HG03565 (cell line): ENCODE measurements around the gene MED16.
"Not testable (repeated sequence)": the region's sequence is repeated elsewhere in the genome, so short reads cannot be mapped to it uniquely, and the experiment has no call there.

Source experiments
- ATAC-seq: cut with Tn5 transposase; IDR thresholded peaks from one replicate; pipeline ENCODE4 v1.9.1; 2021; ENCODE audit warnings: mild to moderate bottlenecking, moderate library complexity; ENCODE audit not compliant: unreplicated experiment

The MED16 gene

DNA sequence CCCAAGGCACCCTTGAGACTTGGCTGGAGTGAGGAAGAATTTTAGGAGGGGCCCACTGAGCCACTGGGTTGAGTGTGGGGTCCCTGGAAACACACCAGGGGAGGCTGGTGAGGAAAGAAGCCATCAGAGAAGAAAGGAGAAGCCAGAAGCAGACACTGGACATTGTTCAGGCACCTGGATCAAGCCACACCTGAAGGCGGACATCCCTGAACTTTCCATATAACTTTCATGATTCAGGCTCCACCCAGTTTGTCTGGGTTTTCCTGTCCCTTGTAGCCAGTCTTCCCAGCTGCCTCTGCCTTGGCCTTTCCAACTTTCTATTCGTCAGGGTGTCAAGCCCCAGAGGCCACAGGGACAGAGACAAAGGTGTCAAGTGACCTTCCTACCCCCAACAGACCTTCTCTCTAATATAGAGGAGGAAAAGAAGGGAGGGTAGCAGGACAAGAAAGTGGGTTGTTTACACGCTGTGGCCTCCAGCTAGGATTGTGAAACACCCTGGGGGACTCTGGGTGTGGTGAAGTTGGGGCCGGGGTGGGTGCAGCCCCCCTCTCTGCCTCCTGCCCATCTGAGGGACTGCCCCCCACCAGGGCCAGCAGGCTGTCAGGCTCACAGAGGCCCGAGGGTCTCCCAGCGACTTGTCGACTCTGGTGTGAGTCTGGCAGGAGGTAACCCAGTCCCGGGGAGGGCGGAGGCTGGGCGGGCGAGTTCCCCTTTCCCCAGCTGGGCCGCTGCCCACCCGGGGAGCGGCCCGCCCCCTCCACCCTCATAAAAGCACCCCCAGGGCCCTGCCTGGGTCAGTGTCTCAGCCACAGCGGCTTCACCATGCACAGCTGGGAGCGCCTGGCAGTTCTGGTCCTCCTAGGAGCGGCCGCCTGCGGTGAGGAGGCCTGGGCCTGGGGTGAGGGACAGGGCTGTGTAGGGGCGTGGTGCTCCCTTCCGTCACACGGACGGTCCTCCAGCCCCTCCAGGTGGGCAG is 33.8 kb downstream of the MED16 start, which contains the start of gene CFD:
Gene CFD (plus strand): TSS at position 797 of the 976 bp plus-strand sequence. CDS start 26 bp downstream, at position 823.
- ATAC-seq, result no peak

DNA sequence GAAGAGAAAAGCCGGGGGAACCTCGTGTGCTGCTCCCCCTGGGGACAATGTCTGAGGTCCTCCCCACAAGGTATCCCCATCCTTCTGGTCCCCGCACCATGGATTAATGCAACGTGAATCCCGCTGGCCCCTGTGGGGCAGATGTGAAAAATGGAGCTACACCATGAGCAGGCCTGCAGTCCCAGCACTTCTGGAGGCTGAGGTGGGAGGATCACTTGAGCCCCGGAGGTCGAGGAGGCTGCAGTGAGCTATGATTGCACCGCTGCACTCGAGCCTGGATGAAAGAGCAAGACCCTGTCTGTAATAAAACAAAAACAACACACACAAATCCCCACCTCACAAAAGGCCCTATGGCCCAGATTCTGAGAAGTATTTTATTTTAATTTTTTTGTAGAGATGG is 34.7 kb downstream of the MED16 start:
- ATAC-seq, result no peak

DNA sequence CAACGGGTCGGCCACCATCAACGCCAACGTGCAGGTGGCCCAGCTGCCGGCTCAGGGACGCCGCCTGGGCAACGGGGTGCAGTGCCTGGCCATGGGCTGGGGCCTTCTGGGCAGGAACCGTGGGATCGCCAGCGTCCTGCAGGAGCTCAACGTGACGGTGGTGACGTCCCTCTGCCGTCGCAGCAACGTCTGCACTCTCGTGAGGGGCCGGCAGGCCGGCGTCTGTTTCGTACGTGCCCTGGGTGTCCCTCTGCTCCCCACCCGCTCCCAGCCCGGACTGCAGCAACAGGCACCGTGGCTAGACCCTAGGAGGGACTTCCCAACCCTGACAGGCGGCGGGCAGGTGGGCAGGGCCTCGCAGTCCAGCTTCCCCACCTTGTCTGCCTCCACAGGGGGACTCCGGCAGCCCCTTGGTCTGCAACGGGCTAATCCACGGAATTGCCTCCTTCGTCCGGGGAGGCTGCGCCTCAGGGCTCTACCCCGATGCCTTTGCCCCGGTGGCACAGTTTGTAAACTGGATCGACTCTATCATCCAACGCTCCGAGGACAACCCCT is 37.3 kb downstream of the MED16 start:
- ATAC-seq, result no peak

DNA sequence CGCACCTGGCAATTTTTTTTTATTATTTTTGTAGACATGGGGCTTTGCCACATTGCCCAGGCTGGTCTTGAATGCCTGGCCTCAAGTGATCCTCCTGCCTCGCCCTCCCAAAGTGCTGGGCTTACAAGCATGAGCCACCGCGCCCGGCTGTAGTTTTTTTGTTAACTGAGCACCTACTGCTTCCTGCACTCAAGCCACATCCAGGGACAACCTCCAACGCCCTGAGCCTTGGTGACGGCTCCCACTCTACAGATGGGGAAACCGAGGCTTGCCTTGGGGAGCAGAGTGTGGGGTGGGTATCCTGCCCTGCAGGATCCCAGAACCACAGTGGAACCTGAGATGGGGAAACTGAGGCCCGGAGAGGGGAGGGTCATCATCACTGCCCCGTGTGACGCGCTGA is 37.8 kb downstream of the MED16 start:
- no peak for ATAC-seq

DNA sequence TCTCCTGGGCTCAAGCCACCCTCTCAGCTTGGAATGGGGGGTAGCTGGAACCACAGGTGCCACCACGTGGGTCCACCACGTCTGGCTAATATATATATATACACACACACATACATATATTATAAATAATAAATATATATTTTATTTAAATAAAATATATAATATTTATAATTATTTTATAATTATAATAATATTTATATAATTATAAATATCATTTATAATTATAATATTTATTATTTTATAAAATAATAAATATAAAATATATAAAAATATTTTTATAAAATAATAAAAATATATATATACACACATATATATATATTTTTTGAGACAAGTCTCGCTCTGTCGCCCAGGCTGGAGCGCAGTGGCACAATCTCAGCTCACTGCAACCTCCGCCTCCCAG is 38.4 kb downstream of the MED16 start:
- no peak for ATAC-seq

DNA sequence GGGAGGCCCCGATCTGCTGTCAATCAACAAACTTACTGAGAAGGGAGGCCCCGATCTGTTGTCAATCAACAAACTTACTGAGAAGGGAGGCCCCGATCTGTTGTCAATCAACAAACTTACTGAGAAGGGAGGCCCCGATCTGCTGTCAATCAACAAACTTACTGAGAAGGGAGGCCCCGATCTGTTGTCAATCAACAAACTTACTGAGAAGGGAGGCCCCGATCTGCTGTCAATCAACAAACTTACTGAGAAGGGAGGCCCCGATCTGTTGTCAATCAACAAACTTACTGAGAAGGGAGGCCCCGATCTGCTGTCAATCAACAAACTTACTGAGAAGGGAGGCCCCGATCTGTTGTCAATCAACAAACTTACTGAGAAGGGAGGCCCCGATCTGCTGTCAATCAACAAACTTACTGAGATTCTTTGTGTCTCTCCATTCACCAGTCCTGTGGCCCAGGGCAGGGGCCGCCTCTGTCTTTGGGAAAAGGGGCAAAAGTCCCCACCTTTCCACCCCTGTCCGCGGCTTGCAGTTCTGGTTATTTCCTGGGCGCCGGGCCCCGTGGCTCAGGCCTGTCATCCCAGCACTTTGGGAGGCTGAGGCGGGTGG is 39.3 kb downstream of the MED16 start:
- ATAC-seq, result not testable (repeated sequence)

DNA sequence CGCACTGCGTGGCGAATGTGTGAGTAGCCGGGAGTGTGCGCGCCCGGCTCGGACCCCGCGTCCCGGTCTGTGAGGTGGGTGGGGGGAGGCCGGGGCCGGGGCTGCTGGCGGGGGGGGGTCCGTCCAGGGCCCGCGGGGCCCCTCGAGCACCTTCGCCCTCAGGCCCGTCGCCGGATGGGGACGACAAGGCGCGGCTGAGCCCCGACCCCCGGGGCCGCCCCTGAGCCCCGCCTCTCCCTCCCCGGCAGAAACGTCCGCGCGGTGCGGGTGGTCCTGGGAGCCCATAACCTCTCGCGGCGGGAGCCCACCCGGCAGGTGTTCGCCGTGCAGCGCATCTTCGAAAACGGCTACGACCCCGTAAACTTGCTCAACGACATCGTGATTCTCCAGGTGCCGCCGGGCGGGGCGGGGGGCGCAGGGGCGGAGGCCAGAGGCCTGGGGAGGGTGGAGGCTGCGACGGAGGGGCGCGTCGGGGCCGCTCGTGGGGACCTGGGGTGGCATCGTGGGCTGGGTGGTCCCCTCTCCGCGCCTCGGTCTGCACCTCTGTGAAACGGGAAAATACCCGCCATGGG is 39.9 kb downstream of the MED16 start:
- ATAC-seq, result no peak

DNA sequence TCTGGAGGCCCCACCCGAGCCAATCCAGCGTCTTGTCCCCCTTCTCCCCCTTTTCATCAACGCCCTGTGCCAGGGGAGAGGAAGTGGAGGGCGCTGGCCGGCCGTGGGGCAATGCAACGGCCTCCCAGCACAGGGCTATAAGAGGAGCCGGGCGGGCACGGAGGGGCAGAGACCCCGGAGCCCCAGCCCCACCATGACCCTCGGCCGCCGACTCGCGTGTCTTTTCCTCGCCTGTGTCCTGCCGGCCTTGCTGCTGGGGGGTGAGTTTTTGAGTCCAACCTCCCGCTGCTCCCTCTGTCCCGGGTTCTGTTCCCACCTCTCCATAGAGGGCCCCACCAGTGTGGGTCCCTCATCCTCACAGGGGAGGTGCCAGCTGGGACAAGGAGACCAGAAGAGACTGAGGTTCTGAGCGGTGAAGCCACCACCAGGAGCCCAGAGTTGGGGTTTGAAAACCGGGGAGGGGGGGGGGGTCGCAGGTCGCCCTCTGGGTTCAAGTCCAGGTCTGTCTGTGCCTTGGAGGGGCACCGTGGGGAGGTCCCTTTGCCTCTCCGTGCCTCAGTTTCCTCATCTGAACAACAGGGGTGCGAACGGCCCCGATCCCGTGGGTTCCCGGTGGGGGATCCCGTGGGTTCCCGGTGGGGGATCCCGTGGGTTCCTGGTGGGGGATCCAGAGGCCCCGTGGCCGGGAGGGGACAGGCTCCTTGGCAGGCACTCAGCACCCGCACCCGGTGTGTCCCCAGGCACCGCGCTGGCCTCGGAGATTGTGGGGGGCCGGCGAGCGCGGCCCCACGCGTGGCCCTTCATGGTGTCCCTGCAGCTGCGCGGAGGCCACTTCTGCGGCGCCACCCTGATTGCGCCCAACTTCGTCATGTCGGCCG is 40.6 kb downstream of the MED16 start, which contains the start of gene ELANE:
Gene ELANE (plus strand): TSS at position 168 of the 878 bp plus-strand sequence. CDS start 26 bp downstream, at position 194.
- ATAC-seq, result no peak

DNA sequence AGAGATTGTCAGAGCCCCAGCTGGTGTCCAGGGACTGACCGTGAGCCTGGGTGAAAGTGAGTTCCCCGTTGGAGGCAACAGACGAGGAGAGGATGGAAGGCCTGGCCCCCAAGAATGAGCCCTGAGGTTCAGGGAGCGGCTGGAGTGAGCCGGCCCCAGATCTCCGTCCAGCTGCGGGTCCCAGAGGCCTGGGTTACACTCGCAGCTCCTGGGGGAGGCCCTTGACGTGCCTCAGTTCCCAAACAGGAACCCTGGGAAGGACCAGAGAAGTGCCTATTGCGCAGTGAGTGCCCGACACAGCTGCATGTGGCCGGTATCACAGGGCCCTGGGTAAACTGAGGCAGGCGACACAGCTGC is 42.0 kb downstream of the MED16 start:
- ATAC-seq, result no peak

DNA sequence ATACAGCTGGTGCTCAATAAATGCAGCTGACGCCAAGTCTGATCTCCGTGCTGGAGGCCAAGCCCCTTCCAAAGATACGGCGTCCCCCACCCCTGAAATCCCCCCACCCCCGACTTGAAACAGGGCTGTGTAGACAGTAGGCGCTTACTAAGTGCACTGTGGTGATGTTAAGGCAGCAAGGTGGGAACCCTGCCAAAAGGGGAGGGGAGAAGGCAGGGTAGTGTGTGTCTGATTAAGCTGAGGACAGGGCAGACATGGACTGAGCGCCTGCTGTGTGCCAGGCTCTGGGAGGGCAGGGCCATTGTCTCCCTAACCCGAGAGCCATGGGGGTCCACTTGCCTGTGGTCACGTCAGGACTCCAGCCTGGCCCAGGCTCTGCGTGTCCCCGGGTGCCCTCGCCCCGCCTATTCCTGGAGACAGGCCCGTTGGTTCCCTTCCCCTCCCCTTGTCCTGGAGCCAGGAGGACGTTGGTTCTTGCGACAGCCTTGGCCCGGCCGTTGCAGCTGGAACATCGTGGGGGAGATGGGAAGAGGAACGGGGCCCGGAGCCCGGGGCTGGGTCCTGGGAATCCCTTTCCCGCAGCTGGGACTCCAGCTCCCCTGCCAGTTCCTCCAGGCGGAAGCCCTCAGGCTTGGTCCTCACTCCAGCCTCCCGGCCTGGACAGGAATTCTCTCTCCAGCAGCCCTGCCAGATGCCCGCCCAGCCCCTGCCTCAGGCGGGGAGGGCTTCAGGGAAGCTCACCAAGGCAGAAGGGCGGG is 42.6 kb downstream of the MED16 start:
- no peak for ATAC-seq

DNA sequence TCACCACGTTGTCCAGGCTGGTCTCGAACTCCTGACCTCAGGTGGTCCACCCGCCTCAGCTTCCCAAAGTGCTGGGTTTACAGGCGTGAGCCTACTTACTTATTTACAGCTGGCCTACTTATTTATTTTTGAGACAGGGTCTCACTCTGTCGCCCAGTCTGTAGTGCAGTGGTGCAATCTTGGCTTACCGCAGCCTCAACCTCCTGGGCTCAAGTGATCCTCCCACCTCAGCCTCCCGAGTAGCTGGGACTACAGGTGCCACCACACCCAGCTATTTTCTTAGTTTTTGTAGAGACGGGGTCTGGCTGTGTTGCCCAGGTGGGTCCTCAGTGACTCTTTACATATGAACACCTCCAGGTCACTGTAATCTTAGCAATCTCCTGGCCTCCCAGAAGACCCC is 43.8 kb downstream of the MED16 start:
- not testable (repeated sequence) for ATAC-seq

DNA sequence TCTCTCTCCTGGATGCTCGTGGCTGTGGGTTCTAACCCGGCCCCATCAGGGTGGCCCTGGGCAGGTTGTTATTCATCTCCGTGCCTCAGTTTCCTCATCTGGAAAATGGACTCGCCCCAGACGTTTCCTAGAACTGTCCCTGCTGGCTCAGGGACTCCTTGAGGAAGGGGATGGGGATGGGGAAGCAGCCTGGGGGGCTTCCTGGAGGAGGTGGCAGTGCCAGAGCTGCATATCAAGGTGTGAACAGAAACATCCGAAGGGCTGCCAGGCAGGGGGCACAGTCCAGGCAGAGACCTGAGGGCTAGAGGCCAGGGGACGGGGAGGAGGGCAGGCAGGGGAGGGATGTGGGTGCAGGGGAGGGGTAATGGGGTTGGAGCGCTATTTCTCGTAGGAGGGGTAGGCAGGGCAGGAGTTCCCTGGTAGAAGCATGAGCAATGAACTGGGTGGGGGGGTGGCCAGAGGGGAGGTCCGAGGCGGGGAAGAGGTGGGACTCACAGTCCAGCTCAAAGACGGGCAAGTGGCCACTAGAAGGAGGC is 44.5 kb downstream of the MED16 start:
- no peak for ATAC-seq

DNA sequence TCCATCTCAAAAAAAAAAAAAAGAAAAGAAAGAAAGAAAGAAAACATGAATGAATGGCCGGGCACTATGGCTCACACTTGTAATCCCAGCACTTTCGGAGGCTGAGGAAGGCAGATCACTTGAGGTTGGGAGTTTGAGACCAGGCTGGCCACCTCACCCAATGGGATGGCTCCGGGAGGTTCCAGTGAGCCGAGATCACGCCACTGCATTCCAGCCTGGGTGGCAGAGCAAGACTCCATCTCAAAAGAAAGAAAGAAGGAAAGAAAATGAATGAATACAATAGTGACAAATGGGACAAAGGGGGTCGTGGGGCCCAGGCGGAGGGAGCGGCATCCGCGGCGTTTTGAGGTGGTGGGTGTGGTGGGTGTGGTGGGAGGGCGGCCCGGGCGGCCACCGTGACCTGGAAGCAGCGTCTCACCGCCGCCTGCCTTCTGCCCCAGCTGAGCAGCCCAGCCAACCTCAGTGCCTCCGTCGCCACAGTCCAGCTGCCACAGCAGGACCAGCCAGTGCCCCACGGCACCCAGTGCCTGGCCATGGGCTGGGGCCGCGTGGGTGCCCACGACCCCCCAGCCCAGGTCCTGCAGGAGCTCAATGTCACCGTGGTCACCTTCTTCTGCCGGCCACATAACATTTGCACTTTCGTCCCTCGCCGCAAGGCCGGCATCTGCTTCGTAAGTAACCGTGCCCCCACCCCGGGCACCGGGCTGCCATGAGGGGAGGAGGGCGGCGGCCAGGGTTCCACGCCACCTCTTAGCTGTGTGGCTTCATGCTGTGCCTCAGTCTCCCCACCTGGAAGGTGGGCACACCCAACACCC is 47.1 kb downstream of the MED16 start:
- no peak for ATAC-seq

DNA sequence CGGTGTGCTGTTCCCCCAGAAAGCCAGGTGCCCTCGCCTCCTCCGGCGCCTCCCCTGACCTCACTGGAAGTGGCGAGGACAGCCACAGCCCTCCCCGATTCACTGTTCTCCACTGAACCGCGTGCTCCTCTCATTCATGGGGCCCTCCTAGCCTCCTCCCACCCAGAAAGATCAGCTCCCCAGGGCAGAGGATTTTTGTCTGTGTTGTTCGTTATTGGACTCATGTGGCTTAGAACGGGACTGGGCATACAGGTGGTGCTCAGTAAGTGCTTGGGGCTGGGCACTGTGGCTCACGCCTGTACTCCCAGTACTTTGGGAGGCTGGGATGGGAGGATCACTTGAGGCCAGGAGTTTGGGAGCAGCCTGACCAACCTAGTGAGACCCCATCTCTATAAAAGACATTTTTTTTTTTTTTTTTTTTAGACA is 48.4 kb downstream of the MED16 start:
- no peak for ATAC-seq

DNA sequence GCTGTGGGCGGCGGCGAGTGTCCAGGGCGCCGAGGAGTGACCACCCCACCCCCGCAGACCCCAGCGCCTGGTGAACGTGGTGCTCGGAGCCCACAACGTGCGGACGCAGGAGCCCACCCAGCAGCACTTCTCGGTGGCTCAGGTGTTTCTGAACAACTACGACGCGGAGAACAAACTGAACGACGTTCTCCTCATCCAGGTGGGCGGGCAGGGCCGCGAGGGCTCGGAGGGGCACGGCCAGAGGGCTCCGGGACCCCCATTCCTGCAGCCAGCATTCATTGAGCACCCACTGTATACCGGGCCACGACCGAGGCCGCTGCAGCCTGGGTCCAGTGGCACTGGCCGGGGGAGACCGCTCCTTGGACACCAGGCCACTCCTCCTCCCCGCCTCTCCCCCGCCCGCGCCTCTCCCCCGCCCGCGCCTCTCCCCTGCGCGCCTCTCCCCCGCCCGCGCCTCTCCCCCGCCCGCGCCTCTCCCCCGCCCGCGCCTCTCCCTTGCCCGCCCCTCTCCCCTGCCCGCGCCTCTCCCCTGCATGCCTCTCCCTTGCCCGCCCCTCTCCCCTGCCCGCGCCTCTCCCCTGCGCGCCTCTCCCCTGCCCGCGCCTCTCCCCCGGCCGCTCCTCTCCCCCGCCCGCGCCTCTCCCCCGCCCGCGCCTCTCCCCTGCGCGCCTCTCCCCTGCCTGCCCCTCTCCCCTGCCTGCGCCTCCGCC is 49.0 kb downstream of the MED16 start:
- no peak for ATAC-seq

DNA sequence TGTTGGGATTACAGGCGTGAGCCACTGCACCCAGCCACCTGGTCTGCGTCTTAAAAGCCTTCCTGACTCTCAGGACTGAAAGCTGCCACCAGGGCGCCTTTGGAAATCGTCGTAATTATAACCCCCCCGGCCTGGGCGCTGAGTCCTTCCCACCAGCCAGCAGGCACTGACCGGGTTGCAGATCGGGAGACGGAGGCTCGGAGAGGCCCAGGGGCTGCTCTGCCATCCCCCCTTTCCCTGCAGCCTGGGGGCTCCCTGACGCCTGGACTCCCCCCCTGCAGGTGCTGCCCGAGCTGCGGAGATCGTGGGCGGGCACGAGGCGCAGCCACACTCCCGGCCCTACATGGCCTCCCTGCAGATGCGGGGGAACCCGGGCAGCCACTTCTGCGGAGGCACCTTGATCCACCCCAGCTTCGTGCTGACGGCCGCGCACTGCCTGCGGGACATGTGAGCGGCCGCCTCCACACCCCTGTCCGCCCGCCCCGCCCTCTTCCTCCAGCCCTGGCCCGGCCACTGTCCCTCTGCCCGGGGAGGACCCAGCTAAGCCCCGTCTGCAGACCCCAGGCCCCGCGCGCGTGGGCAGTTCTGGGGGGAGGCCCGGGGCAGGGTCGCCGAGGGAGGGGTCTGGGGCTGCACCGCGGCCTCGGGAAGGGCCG is 49.7 kb downstream of the MED16 start:
- ATAC-seq, result no peak

DNA sequence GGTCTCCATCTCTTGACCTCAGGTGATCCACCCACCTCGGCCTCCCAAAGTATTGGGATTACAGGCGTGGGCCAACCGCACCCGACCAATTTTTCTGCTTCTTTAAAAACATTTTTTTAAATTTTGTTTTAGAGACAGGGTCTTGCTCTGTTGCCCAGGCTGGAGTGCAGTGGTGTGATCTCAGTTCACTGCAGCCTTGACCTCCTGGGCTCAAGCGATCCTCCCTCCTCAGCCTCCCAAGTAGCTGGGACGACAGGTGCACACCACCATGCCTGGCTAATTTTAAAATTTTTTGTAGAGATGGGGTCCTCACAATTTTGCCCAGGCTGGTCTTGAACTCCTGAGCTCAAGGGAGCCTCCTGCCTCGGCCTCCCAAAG is 50.2 kb downstream of the MED16 start:
- ATAC-seq, result not testable (repeated sequence)
